Esophagus muscularis mucosa (tissue), 4 donors: ENCODE results near the gene HABP2. TPM values are rescaled to one million over a fixed set of nuclear protein-coding genes. Genes with fewer than 3 reads are reported as not detected.

ENCODE experiments used
- DNase-seq: peaks from one replicate; pipeline ENCODE4 v3.0.0-alpha.2; 2017; ENCODE audit errors: extremely low spot score
- H3K27ac ChIP-seq, 4 donors: fragments of 200-600 bp; sonication (generic); replicated peaks in 1 of 4; 1 replicate in 3 of 4; 2 replicates in 1 of 4; pipeline ENCODE4 v1.5.1; 2016 to 2019; ENCODE audit warnings: mild to moderate bottlenecking in 1 of 4
- H3K27me3 ChIP-seq, 4 donors: fragments of 200-600 bp; sonication (generic); one replicate each; pipeline versions ENCODE4 v1.5.1 to v1.6.0; 2016 to 2019
- H3K36me3 ChIP-seq, 4 donors: fragments of 200-600 bp; sonication (generic); one replicate each; pipeline ENCODE4 v1.5.1; 2016 to 2019
- H3K4me1 ChIP-seq, 4 donors: fragments of 200-600 bp; sonication (generic); one replicate each; pipeline ENCODE4 v1.5.1; 2016 to 2019
- H3K4me3 ChIP-seq, 4 donors: fragments of 200-600 bp; sonication (generic); 1 replicate in 2 of 4; 2 replicates in 2 of 4; pipeline ENCODE4 v1.5.1; 2016 to 2019; ENCODE audit warnings: mild to moderate bottlenecking in 4 of 4, moderate library complexity in 1 of 4
- H3K9me3 ChIP-seq, 4 donors: fragments of 200-600 bp; sonication (generic); 1 replicate in 3 of 4; 2 replicates in 1 of 4; pipeline ENCODE4 v1.5.1; 2016 to 2019
- EP300 ChIP-seq: sonication (generic); formaldehyde crosslinking; IDR thresholded peaks from one replicate; pipeline ENCODE4 v1.6.1; 2017; ENCODE audit warnings: antibody characterized with exemption
- POLR2A ChIP-seq: fragments of 450-650 bp; IDR thresholded peaks from one replicate; pipeline ENCODE4 v1.6.1; 2017; ENCODE audit warnings: antibody characterized with exemption, moderate library complexity, mild to moderate bottlenecking, low read depth
- POLR2AphosphoS5 ChIP-seq, 2 donors: sonication (generic); formaldehyde crosslinking; IDR thresholded peaks; one replicate each; pipeline ENCODE4 v1.6.1; 2017; ENCODE audit warnings: antibody characterized with exemption in 2 of 2
- WGBS: methylation state at CpG from one replicate; pipeline ENCODE4 v1.1.5; 2018; 5-methylcytosine and 5-hydroxymethylcytosine counted together
- intact Hi-C: fragments of 100-400 bp; cut with DNase I; formaldehyde crosslinking; loops from one replicate; pipeline ENCODE4 v1.15.1; 2023
- total RNA-seq, 4 donors: library from RNA; depleted of rRNA; stranded (reverse); fragments of >200 nt; gene quantifications; one replicate each; pipeline versions ENCODE4 v1.1.0 to v1.2.1, GENCODE V29; 2016
- TF ChIP-seq, protein P1 (sequence below), 3 experiments: fragments of 200-600 bp in 2 of 3; fragments of 450-650 bp in 1 of 3; sonication (generic) in 2 of 3; IDR thresholded peaks; one replicate each; pipeline ENCODE4 v1.5.1; 2017 to 2019; ENCODE audit warnings: antibody characterized with exemption in 3 of 3, mild to moderate bottlenecking in 2 of 3, moderate library complexity in 1 of 3

Gene HABP2
- total RNA-seq, 4 donors from 2014 or later, result not detected

DNA sequence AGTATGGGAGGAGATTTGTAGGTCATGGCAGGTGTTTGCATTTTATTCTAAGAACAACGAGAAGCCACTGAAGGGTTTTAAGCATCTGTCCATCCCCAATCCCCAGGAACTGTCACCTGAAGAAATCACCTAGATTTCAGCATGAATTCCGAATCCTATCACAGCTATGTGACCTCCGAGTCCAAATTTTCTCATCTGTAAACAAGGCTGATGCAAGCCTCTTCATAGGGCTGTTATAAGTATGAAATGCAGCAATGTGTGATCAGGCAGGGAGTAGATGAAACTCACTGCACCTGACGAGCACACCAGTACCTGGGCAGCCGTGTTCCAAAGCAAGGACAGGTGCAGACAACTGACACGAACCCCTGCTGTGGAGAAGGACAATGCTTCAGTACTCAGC, 14.0 kb downstream of the HABP2 start:
- intact Hi-C loops, result no loop called here
- TF ChIP-seq, protein P1, sequence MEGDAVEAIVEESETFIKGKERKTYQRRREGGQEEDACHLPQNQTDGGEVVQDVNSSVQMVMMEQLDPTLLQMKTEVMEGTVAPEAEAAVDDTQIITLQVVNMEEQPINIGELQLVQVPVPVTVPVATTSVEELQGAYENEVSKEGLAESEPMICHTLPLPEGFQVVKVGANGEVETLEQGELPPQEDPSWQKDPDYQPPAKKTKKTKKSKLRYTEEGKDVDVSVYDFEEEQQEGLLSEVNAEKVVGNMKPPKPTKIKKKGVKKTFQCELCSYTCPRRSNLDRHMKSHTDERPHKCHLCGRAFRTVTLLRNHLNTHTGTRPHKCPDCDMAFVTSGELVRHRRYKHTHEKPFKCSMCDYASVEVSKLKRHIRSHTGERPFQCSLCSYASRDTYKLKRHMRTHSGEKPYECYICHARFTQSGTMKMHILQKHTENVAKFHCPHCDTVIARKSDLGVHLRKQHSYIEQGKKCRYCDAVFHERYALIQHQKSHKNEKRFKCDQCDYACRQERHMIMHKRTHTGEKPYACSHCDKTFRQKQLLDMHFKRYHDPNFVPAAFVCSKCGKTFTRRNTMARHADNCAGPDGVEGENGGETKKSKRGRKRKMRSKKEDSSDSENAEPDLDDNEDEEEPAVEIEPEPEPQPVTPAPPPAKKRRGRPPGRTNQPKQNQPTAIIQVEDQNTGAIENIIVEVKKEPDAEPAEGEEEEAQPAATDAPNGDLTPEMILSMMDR (IDR thresholded peaks at IDR 0.05), result no peak
- TF ChIP-seq POLR2AphosphoS5 (IDR thresholded peaks at IDR 0.05) (no peak), EP300 (no peak), POLR2A (no peak)
- WGBS, result 76% methylated on average over 6 of the region's 6 CpGs
- no peaks in the 10 kb centered on the region for H3K36me3 ChIP-seq
- peaks cover 0 to 5% (median 0%) of the 10 kb centered on the region in 4 donors for H3K4me1 ChIP-seq
- no peak overlapping the region for H3K4me3 ChIP-seq
- H3K27ac ChIP-seq, result no peak overlapping the region
- H3K9me3 ChIP-seq, result no peaks in the 10 kb centered on the region
- no peaks in the 10 kb centered on the region for H3K27me3 ChIP-seq
- no peak for DNase-seq

DNA sequence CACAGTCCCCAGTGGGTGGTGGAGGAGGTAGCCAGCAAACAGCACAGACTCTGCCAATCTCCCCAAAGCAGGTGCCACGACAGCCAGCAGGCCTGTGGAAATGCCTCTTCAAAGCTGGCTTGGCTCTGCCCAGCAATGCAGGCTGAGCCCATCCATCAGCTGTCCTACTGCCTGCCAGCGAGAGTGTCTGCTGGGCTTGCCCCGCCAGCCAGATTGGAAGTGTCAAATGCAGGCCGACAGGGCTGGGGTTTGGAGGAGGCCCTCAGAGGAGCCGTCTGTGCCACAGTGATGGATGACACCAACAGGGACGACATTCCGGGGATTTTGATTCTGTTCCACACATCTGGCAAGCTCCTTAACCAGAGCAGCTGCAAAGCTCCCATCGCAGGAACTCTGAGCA, 16.7 kb downstream of the HABP2 start:
- no peak for TF ChIP-seq POLR2A
- TF ChIP-seq EP300, result no peak
- TF ChIP-seq, protein P1 (IDR thresholded peaks at IDR 0.05), result no peak
- TF ChIP-seq POLR2AphosphoS5 (IDR thresholded peaks at IDR 0.05), result no peak
- intact Hi-C loops, result no loop called here

DNA sequence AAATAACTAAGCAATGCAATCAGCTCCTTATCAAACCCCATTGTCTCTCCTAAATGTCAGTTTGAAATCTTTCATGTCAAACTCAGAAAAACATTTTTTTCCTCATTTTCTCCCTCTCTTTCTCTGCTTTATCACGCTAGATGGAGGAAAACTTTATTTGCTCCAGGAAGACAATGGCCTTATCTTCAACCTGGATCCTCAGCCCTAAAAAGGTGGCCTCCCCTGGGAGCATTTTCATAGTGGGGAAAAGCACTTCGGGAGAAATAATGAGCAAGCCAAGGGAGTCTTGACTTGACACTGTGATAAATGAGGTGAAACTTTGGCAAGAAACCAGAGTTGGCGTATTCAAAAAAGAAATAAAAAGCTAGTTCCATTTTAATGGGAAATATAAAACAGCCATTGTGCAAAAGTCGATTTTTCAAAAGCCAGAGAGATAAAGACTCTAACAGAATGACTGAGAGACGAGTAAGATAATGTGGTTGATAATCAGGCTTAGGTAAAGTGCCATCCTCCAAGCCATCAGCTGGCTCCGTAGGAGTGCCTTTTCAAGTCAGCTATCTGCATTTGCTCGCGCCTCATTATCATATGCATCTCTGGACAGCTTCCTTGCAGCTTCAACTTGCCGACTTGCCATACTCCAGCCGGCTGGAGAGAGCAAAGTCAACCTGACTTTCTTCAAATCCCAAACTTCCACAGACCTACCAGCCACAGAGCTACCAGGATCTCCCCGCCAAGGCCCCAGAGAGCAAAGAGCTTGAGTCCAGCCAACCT, 19.9 kb downstream of the HABP2 start:
- no peak for DNase-seq
- H3K27ac ChIP-seq, result no peak overlapping the region
- H3K4me3 ChIP-seq, result no peak overlapping the region

More for the DNA sequence above, 16.7 kb downstream of the HABP2 start:
- DNase-seq, result no peak
- no peaks in the 10 kb centered on the region for H3K27me3 ChIP-seq
- H3K4me1 ChIP-seq, result no peaks in the 10 kb centered on the region
- no peaks in the 10 kb centered on the region for H3K36me3 ChIP-seq
- H3K4me3 ChIP-seq, result no peak overlapping the region
- no peaks in the 10 kb centered on the region for H3K9me3 ChIP-seq
- H3K27ac ChIP-seq, result no peak overlapping the region
- WGBS, result 42% methylated on average over 8 of the region's 8 CpGs

DNA sequence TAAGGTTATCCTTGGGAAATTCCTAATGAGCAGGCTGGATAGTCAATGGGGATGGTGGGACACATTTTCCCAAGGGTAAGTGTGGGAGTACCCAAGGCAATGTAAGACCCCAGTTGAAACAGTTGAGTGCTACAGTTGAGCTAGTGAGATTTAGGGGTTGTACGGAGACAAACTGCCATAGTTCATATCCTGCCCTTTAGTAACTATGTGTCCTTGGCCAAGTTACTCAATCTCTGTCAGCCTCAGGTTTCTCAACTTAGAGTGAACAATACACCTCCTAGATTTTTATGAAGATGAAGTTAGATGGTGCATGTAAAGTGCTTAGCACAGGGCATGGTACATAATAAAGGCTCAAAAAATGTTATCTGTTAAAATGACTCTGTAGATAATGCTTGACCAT, 20.5 kb downstream of the HABP2 start:
- WGBS, result 83% methylated on average over 1 of the region's 1 CpG
- intact Hi-C loops, result no loop called here

More for the DNA sequence above, 19.9 kb downstream of the HABP2 start:
- TF ChIP-seq EP300 (no peak), POLR2A (no peak), POLR2AphosphoS5 (IDR thresholded peaks at IDR 0.05) (no peak)
- TF ChIP-seq, protein P1 (IDR thresholded peaks at IDR 0.05), result no peak
- 32% methylated on average over 11 of the region's 11 CpGs for WGBS
- intact Hi-C loops, result no loop called here
- Histone ChIP-seq H3K9me3 (no peaks in the 10 kb centered on the region), H3K4me1 (no peaks in the 10 kb centered on the region), H3K36me3 (no peaks in the 10 kb centered on the region), H3K27me3 (no peaks in the 10 kb centered on the region)

More for the DNA sequence above, 20.5 kb downstream of the HABP2 start:
- H3K4me3 ChIP-seq, result no peak overlapping the region
- H3K4me1 ChIP-seq, result no peaks in the 10 kb centered on the region
- no peak for DNase-seq
- H3K27me3 ChIP-seq, result no peaks in the 10 kb centered on the region
- no peak for TF ChIP-seq POLR2AphosphoS5 (IDR thresholded peaks at IDR 0.05)
- TF ChIP-seq, protein P1 (IDR thresholded peaks at IDR 0.05), result no peak
- TF ChIP-seq POLR2A, result no peak
- no peak for TF ChIP-seq EP300
- no peaks in the 10 kb centered on the region for H3K9me3 ChIP-seq
- no peaks in the 10 kb centered on the region for H3K36me3 ChIP-seq
- no peak overlapping the region for H3K27ac ChIP-seq
